Measurements from ENCODE around the gene SEMA6A.
"Not testable (repeated sequence)": the region's sequence is repeated elsewhere in the genome, so short reads cannot be mapped to it uniquely, and the experiment has no call there.

Gene SEMA6A

GRCh38 chr5:116550082-116550481, 24.5 kb downstream of the SEMA6A start:
- DNase-seq (ENCODE audit: low read depth in 2 of 2): no peak

GRCh38 chr5:116546743-116547124, 27.9 kb downstream of the SEMA6A start:
- no peak for DNase-seq (ENCODE audit: low read depth in 2 of 2)

- no peak for DNase-seq (ENCODE audit: low read depth in 2 of 2)
Observed at GRCh38 chr5:116546033-116546742, 28.4 kb downstream of the SEMA6A start.

- DNase-seq (ENCODE audit: low read depth in 2 of 2): not testable (repeated sequence)
Observed at GRCh38 chr5:116545465-116545864, 29.2 kb downstream of the SEMA6A start.

GRCh38 chr5:116544531-116545241, 29.9 kb downstream of the SEMA6A start:
- DNase-seq (ENCODE audit: low read depth in 2 of 2): no peak

GRCh38 chr5:116543501-116543900, 31.1 kb downstream of the SEMA6A start:
- DNase-seq (ENCODE audit: low read depth in 2 of 2): peak in 1 of 2 experiments; percentile 15

- no peak for DNase-seq (ENCODE audit: low read depth in 2 of 2)
Observed at GRCh38 chr5:116542619-116543018, 32.0 kb downstream of the SEMA6A start.

GRCh38 chr5:116539222-116539621, 35.4 kb downstream of the SEMA6A start:
- no peak for DNase-seq (ENCODE audit: low read depth in 2 of 2)

GRCh38 chr5:116536316-116537083, 38.1 kb downstream of the SEMA6A start:
- no peak for DNase-seq (ENCODE audit: low read depth in 2 of 2)

- no peak for DNase-seq (ENCODE audit: low read depth in 2 of 2)
Observed at GRCh38 chr5:116534964-116535651, 39.5 kb downstream of the SEMA6A start.

- DNase-seq (ENCODE audit: low read depth in 2 of 2): no peak
Observed at GRCh38 chr5:116532762-116533525, 41.7 kb downstream of the SEMA6A start.

GRCh38 chr5:116531635-116532034, 43.0 kb downstream of the SEMA6A start:
- no peak for DNase-seq (ENCODE audit: low read depth in 2 of 2)

- DNase-seq (ENCODE audit: low read depth in 2 of 2): no peak
Observed at GRCh38 chr5:116531117-116531516, 43.5 kb downstream of the SEMA6A start.

GRCh38 chr5:116530276-116530675, 44.3 kb downstream of the SEMA6A start:
- no peak for DNase-seq (ENCODE audit: low read depth in 2 of 2)

- no peak for DNase-seq (ENCODE audit: low read depth in 2 of 2)
Observed at GRCh38 chr5:116529615-116530014, 45.0 kb downstream of the SEMA6A start.

GRCh38 chr5:116528519-116529234, 45.9 kb downstream of the SEMA6A start:
- no peak for DNase-seq (ENCODE audit: low read depth in 2 of 2)

- DNase-seq (ENCODE audit: low read depth in 2 of 2): no peak
Observed at GRCh38 chr5:116527582-116527981, 47.0 kb downstream of the SEMA6A start.

GRCh38 chr5:116525674-116526073, 48.9 kb downstream of the SEMA6A start:
- no peak for DNase-seq (ENCODE audit: low read depth in 2 of 2)

GRCh38 chr5:116524966-116525365, 49.7 kb downstream of the SEMA6A start:
- no peak for DNase-seq (ENCODE audit: low read depth in 2 of 2)

- no peak for DNase-seq (ENCODE audit: low read depth in 2 of 2)
Observed at GRCh38 chr5:116524051-116524904, 50.3 kb downstream of the SEMA6A start.

Measured in fibroblast of skin of left biceps (primary cell).